HG03108 (cell line): ENCODE measurements around the gene ZBTB4.

Experiments
- ATAC-seq: cut with Tn5 transposase; IDR thresholded peaks from one replicate; pipeline ENCODE4 v1.9.1; 2021; ENCODE audit warnings: moderate library complexity; ENCODE audit not compliant: unreplicated experiment

The ZBTB4 gene

GRCh38 chr17:7423679-7424078 is 55.8 kb downstream of the ZBTB4 start:
- ATAC-seq = no peak

- ATAC-seq = no peak
These were observed 58.2 kb downstream of the ZBTB4 start for GRCh38 chr17:7421186-7421585.

- no peak for ATAC-seq
These were observed 59.4 kb downstream of the ZBTB4 start, which contains the start of gene SPEM1 for GRCh38 chr17:7419819-7420610. SPEM1 (plus strand) TSS chr17:7420324; CDS start chr17:7420385, 61 bp downstream.

GRCh38 chr17:7418472-7419152 is 60.8 kb downstream of the ZBTB4 start:
- no peak for ATAC-seq

- no peak for ATAC-seq
These were observed 62.3 kb downstream of the ZBTB4 start for GRCh38 chr17:7417056-7417655.

GRCh38 chr17:7416323-7416722 is 63.1 kb downstream of the ZBTB4 start:
- no peak for ATAC-seq

- ATAC-seq = no peak
These were observed 63.6 kb downstream of the ZBTB4 start for GRCh38 chr17:7415784-7416183.

GRCh38 chr17:7414837-7415236 is 64.6 kb downstream of the ZBTB4 start:
- ATAC-seq = no peak

GRCh38 chr17:7413346-7413985 is 66.0 kb downstream of the ZBTB4 start:
- ATAC-seq = no peak

GRCh38 chr17:7411427-7411750 is 68.0 kb downstream of the ZBTB4 start:
- no peak for ATAC-seq

GRCh38 chr17:7410634-7411426 is 68.6 kb downstream of the ZBTB4 start:
- ATAC-seq = no peak

- ATAC-seq = no peak
These were observed 69.7 kb downstream of the ZBTB4 start for GRCh38 chr17:7409716-7410115.
